OCI-LY3 (cell line): Measurements from ENCODE around the gene INSL3.

Experiments
- CTCF ChIP-seq: fragments of 200-600, 300-600 bp; sonication (generic); IDR thresholded peaks from 2 replicates; pipeline ENCODE4 v1.5.1; 2014; ENCODE audit warnings: antibody characterized with exemption, low read length, low read depth
- EZH2phosphoT487 ChIP-seq: fragments of 200-600 bp; shearing (Covaris generic); IDR thresholded peaks from 2 replicates; pipeline ENCODE4 v1.6.1; 2018; ENCODE audit warnings: antibody characterized with exemption, mixed run types, low read depth

- no peak for TF ChIP-seq CTCF
- no peak for TF ChIP-seq EZH2phosphoT487
Observed at GRCh38 chr19:17841810-17842662, 20.7 kb upstream of the INSL3 start.
